IMR-90 (cell line): ENCODE data around the gene GSN. TPM values are rescaled to one million over a fixed set of nuclear protein-coding genes. Genes with fewer than 3 reads are reported as not detected.

Source experiments
- ATAC-seq: fragments of 200-7000 bp; cut with Tn5 transposase; 2 replicates; pipeline ENCODE4 v1.9.1; 2020; ENCODE audit warnings: low read depth, mild to moderate bottlenecking, moderate library complexity
- BruUV-seq: library from RNA; stranded (reverse); fragments of 400-500 nt; replicated peaks from 2 replicates; lab custom pipeline; 2021; lab: Mats Ljungman, UMichigan
- CTCF ChIA-PET: fragments of 300-600 bp; formaldehyde crosslinking; extraction: SDS; loops from one replicate; lab custom pipeline; 2021; ENCODE audit warnings: antibody characterized with exemption; lab: Yijun Ruan, JAX
- POLR2A ChIA-PET: fragments of 300-600 bp; sonication (Branson Sonifier 250); formaldehyde crosslinking; loops from one replicate; lab custom pipeline; 2022; ENCODE audit warnings: antibody characterized with exemption; ENCODE audit not compliant: unreplicated experiment; lab: Charles Lee
- DNase-seq: peaks from one replicate; pipeline ENCODE4 v3.0.0; 2013
- H2AFZ ChIP-seq: replicated peaks from 2 replicates; pipeline ENCODE3; 2013; ENCODE audit warnings: low read length, mild to moderate bottlenecking; ENCODE audit not compliant: poor library complexity
- H2AK5ac ChIP-seq: 2 replicates; pipeline ENCODE4 v1.6.1; 2013; ENCODE audit warnings: low read depth, low read length, inconsistent platforms
- H2AK9ac ChIP-seq: replicated peaks from 2 replicates; pipeline ENCODE3; 2013; ENCODE audit warnings: mild to moderate bottlenecking, low read depth, low read length, moderate library complexity; ENCODE audit not compliant: poor library complexity
- H2BK120ac ChIP-seq: 2 replicates; pipeline ENCODE4 v1.6.1; 2013; ENCODE audit warnings: low read depth, low read length, inconsistent platforms
- H2BK15ac ChIP-seq: 3 replicates; pipeline ENCODE4 v1.6.1; 2013; ENCODE audit warnings: low read depth, low read length, inconsistent platforms
- H2BK20ac ChIP-seq: 2 replicates; pipeline ENCODE4 v1.6.1; 2013; ENCODE audit warnings: low read depth, mild to moderate bottlenecking, inconsistent platforms, low read length, moderate library complexity
- H2BK5ac ChIP-seq: 2 replicates; pipeline ENCODE4 v1.6.1; 2013; ENCODE audit warnings: mild to moderate bottlenecking, low read depth, low read length, inconsistent platforms; ENCODE audit not compliant: poor library complexity, severe bottlenecking
- H3K14ac ChIP-seq: replicated peaks from 2 replicates; pipeline ENCODE4 v1.6.1; 2013; ENCODE audit warnings: low read depth, low read length, inconsistent platforms
- H3K18ac ChIP-seq: 2 replicates; pipeline ENCODE4 v1.6.1; 2013; ENCODE audit warnings: low read depth, low read length, control low read depth
- H3K23ac ChIP-seq: 2 replicates; pipeline ENCODE4 v1.6.1; 2013; ENCODE audit warnings: low read depth, low read length, inconsistent platforms
- H3K27ac ChIP-seq: 2 replicates; pipeline ENCODE4 v1.5.1; 2013; ENCODE audit warnings: mild to moderate bottlenecking, control low read depth, low read length; ENCODE audit not compliant: insufficient read depth
- H3K27me3 ChIP-seq: 2 replicates; pipeline ENCODE4 v1.6.1; 2013; ENCODE audit warnings: low read length; ENCODE audit not compliant: control insufficient read depth, insufficient read depth
- H3K36me3 ChIP-seq: 2 replicates; pipeline ENCODE4 v1.6.1; 2013; ENCODE audit warnings: low read length, mixed read lengths; ENCODE audit not compliant: control insufficient read depth, insufficient read depth
- H3K4ac ChIP-seq: 2 replicates; pipeline ENCODE4 v1.6.1; 2013; ENCODE audit warnings: low read depth, low read length, inconsistent platforms
- H3K4me1 ChIP-seq: 2 replicates; pipeline ENCODE4 v1.6.1; 2013; ENCODE audit warnings: low read length, mixed read lengths; ENCODE audit not compliant: control insufficient read depth, insufficient read depth
- H3K4me2 ChIP-seq: 2 replicates; pipeline ENCODE4 v1.6.1; 2013; ENCODE audit warnings: low read depth, mild to moderate bottlenecking, control low read depth, low read length, moderate library complexity
- H3K4me3 ChIP-seq: 2 replicates; pipeline ENCODE4 v1.5.1; 2013; ENCODE audit warnings: low read depth, mild to moderate bottlenecking, control low read depth, low read length, moderate library complexity; ENCODE audit not compliant: insufficient read depth
- H3K56ac ChIP-seq: 2 replicates; pipeline ENCODE4 v1.6.1; 2013; ENCODE audit warnings: low read length, inconsistent platforms; ENCODE audit not compliant: insufficient read depth; ENCODE audit errors: extremely low read depth
- H3K79me1 ChIP-seq, 2 experiments: 2 replicates each; pipeline ENCODE4 v1.6.1; 2013; ENCODE audit warnings: low read length in 2 of 2, inconsistent platforms in 1 of 2, low read depth in 1 of 2
- H3K9ac ChIP-seq: 2 replicates; pipeline ENCODE4 v1.6.1; 2013; ENCODE audit warnings: low read depth, low read length, control low read depth
- H3K9me1 ChIP-seq: 2 replicates; pipeline ENCODE4 v1.6.1; 2013; ENCODE audit warnings: low read length, inconsistent platforms; ENCODE audit not compliant: insufficient read depth
- H3K9me3 ChIP-seq: 2 replicates; pipeline ENCODE4 v1.6.1; 2013; ENCODE audit warnings: low read length; ENCODE audit not compliant: control insufficient read depth, insufficient read depth
- H4K20me1 ChIP-seq: 2 replicates; pipeline ENCODE4 v1.6.1; 2013; ENCODE audit warnings: low read length, inconsistent platforms; ENCODE audit not compliant: insufficient read depth
- H4K5ac ChIP-seq: 2 replicates; pipeline ENCODE4 v1.6.1; 2013; ENCODE audit warnings: mild to moderate bottlenecking, low read depth, low read length, control low read depth
- H4K8ac ChIP-seq, 2 experiments: 2 replicates each; pipeline ENCODE4 v1.6.1; 2013; ENCODE audit warnings: low read depth in 2 of 2, low read length in 2 of 2, control low read depth in 1 of 2, inconsistent platforms in 1 of 2
- H4K91ac ChIP-seq: 2 replicates; pipeline ENCODE4 v1.6.1; 2013; ENCODE audit warnings: low read depth, low read length, inconsistent platforms; ENCODE audit not compliant: insufficient read depth
- BHLHE40 ChIP-seq: fragments of 150-350 bp; IDR thresholded peaks from 2 replicates; pipeline ENCODE4 v1.6.1; 2016; ENCODE audit warnings: mild to moderate bottlenecking, low read depth, low read length
- CEBPB ChIP-seq: IDR thresholded peaks from 2 replicates; pipeline ENCODE4 v1.6.1; 2012; ENCODE audit warnings: low read depth, low read length, improper control_type of control experiment
- CHD1 ChIP-seq: IDR thresholded peaks from 2 replicates; pipeline ENCODE4 v1.6.1; 2012; ENCODE audit warnings: low read depth, low read length, improper control_type of control experiment
- CTCF ChIP-seq: conservative IDR thresholded peaks from 2 replicates; pipeline ENCODE4 v1.5.1; 2012; ENCODE audit warnings: mild to moderate bottlenecking, low read depth, low read length, improper control_type of control experiment
- ELK1 ChIP-seq: fragments of 150-350 bp; IDR thresholded peaks from 2 replicates; pipeline ENCODE4 v1.6.1; 2016; ENCODE audit warnings: low read depth, mild to moderate bottlenecking, low read length, moderate library complexity, borderline replicate concordance
- FOS ChIP-seq: fragments of 150-350 bp; IDR thresholded peaks from 2 replicates; pipeline ENCODE4 v1.6.1; 2016; ENCODE audit warnings: low read depth, low read length
- MAFK ChIP-seq: IDR thresholded peaks from 2 replicates; pipeline ENCODE4 v1.6.1; 2012; ENCODE audit warnings: low read depth, low read length, improper control_type of control experiment
- MAZ ChIP-seq: IDR thresholded peaks from 2 replicates; pipeline ENCODE4 v1.6.1; 2012; ENCODE audit warnings: low read depth, mild to moderate bottlenecking, low read length, improper control_type of control experiment, moderate library complexity, borderline replicate concordance
- MXI1 ChIP-seq: IDR thresholded peaks from 2 replicates; pipeline ENCODE4 v1.6.1; 2012; ENCODE audit warnings: low read depth, mild to moderate bottlenecking, low read length, moderate library complexity, borderline replicate concordance
- NFE2L2 ChIP-seq: fragments of 150-350 bp; IDR thresholded peaks from 2 replicates; pipeline ENCODE4 v1.6.1; 2016; ENCODE audit warnings: low read depth, mild to moderate bottlenecking, low read length
- POLR2A ChIP-seq: IDR thresholded peaks from 2 replicates; pipeline ENCODE4 v1.6.1; 2012; ENCODE audit warnings: mild to moderate bottlenecking, low read depth, low read length
- RAD21 ChIP-seq: IDR thresholded peaks from 2 replicates; pipeline ENCODE4 v1.6.1; 2012; ENCODE audit warnings: low read length, improper control_type of control experiment
- RCOR1 ChIP-seq: IDR thresholded peaks from 2 replicates; pipeline ENCODE4 v1.6.1; 2012; ENCODE audit warnings: mild to moderate bottlenecking, low read length, improper control_type of control experiment; ENCODE audit not compliant: insufficient replicate concordance
- RFX5 ChIP-seq: IDR thresholded peaks from 2 replicates; pipeline ENCODE4 v1.8.0; 2012; ENCODE audit warnings: low read depth, mild to moderate bottlenecking, low read length, moderate library complexity
- SMC3 ChIP-seq: fragments of 150-350 bp; IDR thresholded peaks from 2 replicates; pipeline ENCODE4 v1.6.1; 2016; ENCODE audit warnings: low read depth, mild to moderate bottlenecking, antibody characterized with exemption, low read length, moderate library complexity
- USF2 ChIP-seq: fragments of 150-350 bp; IDR thresholded peaks from 2 replicates; pipeline ENCODE4 v1.6.1; 2017; ENCODE audit warnings: mild to moderate bottlenecking, antibody characterized with exemption, low read length, low read depth
- WGBS, 2 experiments: methylation state at CpG; one replicate each; pipeline versions ENCODE4 v1.1.5 to v1.1.7; 2013; ENCODE audit warnings: missing lambda C conversion rate in 2 of 2; ENCODE audit not compliant: insufficient read length in 1 of 2; ENCODE audit errors: extremely low coverage in 2 of 2; 5-methylcytosine and 5-hydroxymethylcytosine counted together
- dilution Hi-C: fragments of 300-500 bp; cut with HindIII; formaldehyde crosslinking; loops from one replicate; pipeline ENCODE4 v1.14.3; 2018; ENCODE audit warnings: low sequenced_read_pairs; ENCODE audit not compliant: unreplicated experiment
- in situ Hi-C: fragments of 300-500 bp; cut with MboI; formaldehyde crosslinking; loops from 3 replicates; pipeline ENCODE4 v1.14.3; 2019; ENCODE audit warnings: low sequenced_read_pairs, inconsistent platforms, mixed read lengths
- intact Hi-C: fragments of 100-400 bp; cut with micrococcal nuclease; formaldehyde crosslinking; loops from 2 replicates; pipeline ENCODE4 v1.10.0; 2022
- polyA plus RNA-seq, 3 experiments: library from polyadenylated mRNA; depleted of rRNA; stranded (reverse); fragments of >200 nt; gene quantifications; 2 replicates each; pipeline ENCODE4 v1.2.3, GENCODE V29; 2012; ENCODE audit warnings: low replicate concordance in 1 of 3
- total RNA-seq: library from RNA; depleted of rRNA; stranded (reverse); fragments of >200 nt; gene quantifications from 2 replicates; pipeline ENCODE4 v1.2.3, GENCODE V29; 2012

Gene GSN
- total and polyA plus RNA-seq, 2 of the 4 experiments (the other 2 are of a cell fraction), result 495 to 547 TPM

DNA sequence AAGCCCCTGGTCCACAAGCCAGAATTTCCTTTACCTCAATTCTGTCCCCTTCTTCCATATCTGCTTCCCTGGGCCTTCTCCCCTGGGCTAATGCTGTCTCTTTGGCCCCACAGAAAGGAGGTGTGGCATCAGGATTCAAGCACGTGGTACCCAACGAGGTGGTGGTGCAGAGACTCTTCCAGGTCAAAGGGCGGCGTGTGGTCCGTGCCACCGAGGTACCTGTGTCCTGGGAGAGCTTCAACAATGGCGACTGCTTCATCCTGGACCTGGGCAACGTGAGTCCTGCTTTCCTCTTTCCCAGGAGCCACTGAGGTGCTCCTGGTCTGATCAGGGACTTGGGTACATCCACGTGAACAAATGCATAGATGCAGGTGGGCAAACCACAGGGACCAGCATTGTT lies 42.6 kb downstream of the GSN start:
- H3K27me3 ChIP-seq, result no peaks in the 10 kb centered on the region
- no peak overlapping the region for H4K5ac ChIP-seq
- ATAC-seq, result no peak
- no peak overlapping the region for H2AK5ac ChIP-seq
- H2BK120ac ChIP-seq, result no peak overlapping the region
- no peak overlapping the region for H3K23ac ChIP-seq
- no peak overlapping the region for H2AFZ ChIP-seq
- peaks cover 65% of the 10 kb centered on the region for H3K36me3 ChIP-seq
- ChIA-PET CTCF (no interaction called here), POLR2A (no interaction called here)
- no peak for DNase-seq
- no peak overlapping the region for H3K18ac ChIP-seq
- no peak overlapping the region for H4K8ac ChIP-seq
- H3K4me2 ChIP-seq, result no peak overlapping the region
- H3K4ac ChIP-seq, result no peak overlapping the region
- no peaks in the 10 kb centered on the region; the same call in 1 of the 2 replicates for H4K20me1 ChIP-seq
- no peak overlapping the region for H2BK15ac ChIP-seq
- H3K27ac ChIP-seq, result no peak overlapping the region
- H2AK9ac ChIP-seq, result peak overlapping the region; percentile 50
- no peak overlapping the region for H3K4me3 ChIP-seq
- intact Hi-C loops (no loop called here), dilution Hi-C loops (no loop called here), in situ Hi-C loops (no loop called here)
- no peak overlapping the region for H3K9ac ChIP-seq
- no peaks in the 10 kb centered on the region for H3K4me1 ChIP-seq
- WGBS, 2 experiments, result 98% methylated on average over 7 of the region's 9 CpGs; no CpG with 5 or more reads in 1 of the 2 experiments
- no peak overlapping the region for H2BK20ac ChIP-seq
- BruUV-seq, result no TSS peak
- H2BK5ac ChIP-seq, result no peak overlapping the region
- H3K14ac ChIP-seq, result no peak overlapping the region
- H3K9me3 ChIP-seq, result no peaks in the 10 kb centered on the region
- no peak overlapping the region for H4K91ac ChIP-seq
- H3K56ac ChIP-seq, result no peak overlapping the region
- no peak for TF ChIP-seq POLR2A
- no peak for TF ChIP-seq CHD1
- TF ChIP-seq USF2, result no peak
- no peak for TF ChIP-seq SMC3
- no peak for TF ChIP-seq ELK1
- TF ChIP-seq BHLHE40, result no peak
- no peak for TF ChIP-seq RFX5
- no peak for TF ChIP-seq CEBPB
- no peak for TF ChIP-seq MAZ
- TF ChIP-seq CTCF, result no peak
- no peak for TF ChIP-seq RCOR1
- no peak for TF ChIP-seq MAFK
- TF ChIP-seq RAD21, result no peak
- TF ChIP-seq FOS, result no peak
- TF ChIP-seq MXI1, result no peak
- TF ChIP-seq NFE2L2, result no peak
- no peaks in the 10 kb centered on the region; the same call in 1 of the 2 replicates for H3K9me1 ChIP-seq
- H3K79me1 ChIP-seq, result peaks cover 0 to 4% of the 10 kb centered on the region in 2 experiments; a peak in 1 of 4 replicates
